Fibroblast of mammary gland (primary cell): ENCODE data around the gene BRME1.

Source experiments
- DNase-seq: peaks from one replicate; pipeline ENCODE4 v3.0.0-alpha.2; 2010; ENCODE audit warnings: low read depth
- H3K4me3 ChIP-seq: 2 replicates; pipeline ENCODE4 v1.5.1; 2011; ENCODE audit warnings: low read depth, mild to moderate bottlenecking, low read length, moderate library complexity; ENCODE audit not compliant: control insufficient read depth
- TF ChIP-seq, protein P1 (sequence below): conservative IDR thresholded peaks from 2 replicates; pipeline ENCODE4 v1.5.1; 2011; ENCODE audit warnings: low read depth, low read length, inconsistent platforms; ENCODE audit not compliant: control insufficient read depth, insufficient read depth

BRME1 gene

DNA sequence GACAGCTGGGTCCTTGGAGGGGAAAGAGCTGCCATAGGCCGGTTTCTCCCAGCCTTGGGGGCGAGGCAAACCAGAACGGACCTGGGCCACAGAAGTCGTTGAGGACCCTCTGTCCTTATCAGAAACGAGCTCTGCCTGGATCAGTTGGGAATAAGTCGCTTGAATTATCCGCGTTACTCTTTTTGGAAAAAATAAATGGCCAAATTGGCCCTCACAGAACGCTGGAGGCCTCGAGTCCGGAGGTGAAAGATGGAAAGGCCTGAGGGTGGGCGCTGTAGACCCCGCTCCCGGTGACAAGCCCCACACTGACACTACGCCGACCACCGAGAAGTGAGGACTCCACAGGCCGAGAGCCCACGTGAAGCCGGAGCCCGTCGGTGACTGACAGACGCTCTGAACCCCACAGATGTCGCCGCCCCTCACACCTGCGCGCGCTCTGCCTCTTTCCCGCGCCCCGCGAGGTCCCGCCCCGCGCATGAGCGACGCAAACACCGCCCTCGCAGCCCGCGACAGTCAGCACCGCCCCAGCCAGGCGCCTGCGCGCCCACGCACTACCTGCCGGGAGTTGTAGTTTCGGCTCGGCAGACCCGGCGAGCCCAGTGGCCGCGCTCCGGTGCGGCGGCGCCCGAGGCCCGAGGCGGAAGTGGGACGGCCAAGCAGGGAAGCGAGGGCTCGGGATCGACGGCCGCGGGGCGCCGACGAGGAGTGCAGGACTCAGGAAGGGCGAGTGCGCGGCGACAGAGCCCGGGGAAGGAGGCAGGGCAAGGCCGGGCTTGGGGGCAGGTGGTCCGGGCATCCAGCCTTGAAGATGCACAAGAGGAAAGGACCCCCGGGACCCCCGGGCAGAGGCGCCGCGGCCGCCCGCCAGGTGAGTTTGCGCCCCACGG is at the start of gene BRME1, which contains the start of gene CC2D1A:
BRME1 (minus strand) TSS at position 484 of the 887 bp plus-strand sequence. CDS start 1,225 bp downstream, outside the sequence.
CC2D1A (plus strand) TSS at position 568 of the 887 bp plus-strand sequence; CDS start at position 809, 241 bp downstream.
- peak; percentile 74 for DNase-seq
- TF ChIP-seq, protein P1, sequence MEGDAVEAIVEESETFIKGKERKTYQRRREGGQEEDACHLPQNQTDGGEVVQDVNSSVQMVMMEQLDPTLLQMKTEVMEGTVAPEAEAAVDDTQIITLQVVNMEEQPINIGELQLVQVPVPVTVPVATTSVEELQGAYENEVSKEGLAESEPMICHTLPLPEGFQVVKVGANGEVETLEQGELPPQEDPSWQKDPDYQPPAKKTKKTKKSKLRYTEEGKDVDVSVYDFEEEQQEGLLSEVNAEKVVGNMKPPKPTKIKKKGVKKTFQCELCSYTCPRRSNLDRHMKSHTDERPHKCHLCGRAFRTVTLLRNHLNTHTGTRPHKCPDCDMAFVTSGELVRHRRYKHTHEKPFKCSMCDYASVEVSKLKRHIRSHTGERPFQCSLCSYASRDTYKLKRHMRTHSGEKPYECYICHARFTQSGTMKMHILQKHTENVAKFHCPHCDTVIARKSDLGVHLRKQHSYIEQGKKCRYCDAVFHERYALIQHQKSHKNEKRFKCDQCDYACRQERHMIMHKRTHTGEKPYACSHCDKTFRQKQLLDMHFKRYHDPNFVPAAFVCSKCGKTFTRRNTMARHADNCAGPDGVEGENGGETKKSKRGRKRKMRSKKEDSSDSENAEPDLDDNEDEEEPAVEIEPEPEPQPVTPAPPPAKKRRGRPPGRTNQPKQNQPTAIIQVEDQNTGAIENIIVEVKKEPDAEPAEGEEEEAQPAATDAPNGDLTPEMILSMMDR, result no peak
- H3K4me3 ChIP-seq, result peak within 1 kb of the TSS; percentile 68

GRCh38 chr19:13954185-13954584 is 48.3 kb upstream of the BRME1 start:
- TF ChIP-seq, protein P1, result no peak
- no peak for DNase-seq
- H3K4me3 ChIP-seq, result no peak overlapping the region

DNA sequence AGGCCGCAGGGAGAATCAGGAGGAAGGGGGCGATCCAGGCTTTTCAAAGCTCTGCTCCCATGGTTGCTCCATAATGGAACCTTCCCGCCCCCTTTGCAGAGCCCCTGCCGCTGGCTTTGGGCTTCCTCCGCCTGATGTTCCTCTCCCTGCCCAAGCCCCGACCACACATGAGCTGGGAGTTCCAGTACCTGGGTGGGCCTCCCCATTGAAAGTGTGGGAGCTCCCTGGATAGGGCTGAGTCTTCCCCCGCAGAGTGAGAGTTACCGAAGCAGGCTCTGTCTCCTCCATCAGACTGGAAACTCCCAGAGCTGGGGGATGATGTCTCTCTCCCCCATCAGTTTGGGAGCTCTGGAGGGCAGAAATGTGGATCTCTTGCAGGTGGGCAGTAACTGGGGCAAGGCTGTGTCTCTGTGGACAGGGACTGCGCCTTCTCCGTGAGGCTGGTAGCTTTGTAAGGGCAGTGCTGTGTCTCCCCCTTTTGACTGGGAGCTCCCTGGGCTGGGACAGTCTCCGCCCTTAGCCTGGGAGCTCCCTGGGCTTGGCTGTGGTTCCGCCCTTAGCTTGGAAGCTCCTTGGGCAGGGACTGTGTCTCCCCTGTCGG is 47.1 kb upstream of the BRME1 start:
- peak overlapping the region; percentile 80 for H3K4me3 ChIP-seq
- TF ChIP-seq, protein P1, result peak; percentile 18
- DNase-seq, result peak; percentile 63

DNA sequence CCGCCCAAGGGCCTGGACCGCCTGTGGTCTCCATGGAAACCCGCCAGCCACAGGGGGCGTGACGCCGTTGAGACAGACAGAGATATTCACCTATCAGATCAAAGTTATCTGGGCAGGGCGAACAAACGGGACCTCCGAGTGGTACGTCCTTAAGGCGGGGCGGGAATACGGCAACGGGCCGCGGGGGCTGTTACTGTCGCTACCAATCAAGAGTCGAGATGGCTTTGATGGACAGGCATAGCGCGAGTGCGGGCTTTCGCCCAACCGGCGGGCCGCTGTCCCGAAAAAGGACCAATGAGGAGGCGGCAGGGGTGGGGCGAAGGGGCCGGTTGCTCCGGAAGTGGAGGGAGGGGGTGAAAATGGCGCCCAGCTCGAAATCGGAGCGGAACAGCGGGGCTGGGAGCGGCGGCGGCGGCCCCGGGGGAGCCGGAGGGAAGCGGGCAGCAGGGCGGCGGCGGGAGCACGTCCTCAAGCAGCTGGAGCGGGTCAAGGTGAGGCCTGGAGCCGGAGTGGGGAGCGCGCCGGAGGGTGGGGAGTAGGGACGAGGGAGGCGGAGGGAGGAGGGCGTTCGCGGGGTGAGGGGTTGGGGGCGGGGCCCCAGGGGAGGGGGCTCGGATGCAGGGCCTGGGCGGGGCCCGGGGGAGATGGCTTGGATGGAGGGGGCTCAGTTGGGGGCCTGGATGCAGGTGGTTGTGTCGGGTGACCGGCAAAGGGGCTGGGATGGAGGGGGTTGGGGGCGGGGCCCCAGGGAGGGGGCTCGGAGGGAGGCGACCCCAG is 46.4 kb upstream of the BRME1 start, which contains the start of gene DCAF15:
DCAF15 (plus strand) TSS at position 356 of the 777 bp plus-strand sequence; CDS start at position 360, 4 bp downstream.
- peak within 1 kb of the TSS; percentile 80 for H3K4me3 ChIP-seq
- TF ChIP-seq, protein P1, result no peak
- peak; percentile 99 for DNase-seq

DNA sequence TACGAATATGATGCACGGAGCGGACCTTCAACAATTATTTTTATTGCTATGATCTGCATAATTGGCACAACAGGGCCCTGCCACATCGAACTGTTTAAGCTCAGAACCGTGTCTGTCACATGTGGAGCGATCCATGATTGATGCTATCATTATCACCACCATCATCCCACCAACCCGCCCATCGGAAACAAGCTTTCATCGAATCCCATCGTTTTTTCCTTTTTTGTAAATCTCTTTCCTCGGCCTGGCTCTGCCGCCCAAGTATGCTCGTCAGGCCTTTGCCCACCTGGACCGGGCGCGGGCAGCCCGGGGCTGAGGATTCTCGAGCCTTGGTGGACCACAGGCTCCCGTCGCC is 45.9 kb upstream of the BRME1 start:
- DNase-seq, result no peak
- peak overlapping the region; percentile 48 for H3K4me3 ChIP-seq
- TF ChIP-seq, protein P1, result no peak

GRCh38 chr19:13951043-13951442 is 45.1 kb upstream of the BRME1 start:
- TF ChIP-seq, protein P1, result no peak
- no peak overlapping the region for H3K4me3 ChIP-seq
- DNase-seq, result no peak
